ENCODE measurements around the gene PEMT. TPM values are rescaled to one million over a fixed set of nuclear protein-coding genes. Genes with fewer than 3 reads are reported as not detected.
A peak's percentile ranks its signal among the peaks of the same experiment; 100 is the strongest.

PEMT gene
- total RNA-seq, 4 donors from 2014 or later, result 17.7 to 24.8 (median 20.6) TPM

GRCh38 chr17:17626151-17626805 lies 34.8 kb upstream of the PEMT start:
- H3K4me3 ChIP-seq, result no peak overlapping the region
- H3K9me3 ChIP-seq, result no peaks in the 10 kb centered on the region
- H3K36me3 ChIP-seq, result no peaks in the 10 kb centered on the region
- no peak overlapping the region for H3K27ac ChIP-seq (replicated peaks in 1 of 4)
- no peak for DNase-seq (ENCODE audit: extremely low spot score)
- H3K27me3 ChIP-seq, result no peaks in the 10 kb centered on the region
- WGBS, result 68% methylated on average over 12 of the region's 19 CpGs
- no peaks in the 10 kb centered on the region for H3K4me1 ChIP-seq
- intact Hi-C loops (cut with DNase I), result no loop called here
- TF ChIP-seq CTCF (IDR thresholded peaks at IDR 0.05), result no peak

- H3K4me3 ChIP-seq, result no peak overlapping the region
- no peak for TF ChIP-seq CTCF (IDR thresholded peaks at IDR 0.05)
- H3K27ac ChIP-seq (replicated peaks in 1 of 4), result no peak overlapping the region
- no peaks in the 10 kb centered on the region for H3K36me3 ChIP-seq
- intact Hi-C loops (cut with DNase I), result no loop called here
- H3K4me1 ChIP-seq, result no peaks in the 10 kb centered on the region
- DNase-seq (ENCODE audit: extremely low spot score), result no peak
- no peaks in the 10 kb centered on the region for H3K27me3 ChIP-seq
- WGBS, result 79% methylated on average over 8 of the region's 9 CpGs
- no peaks in the 10 kb centered on the region for H3K9me3 ChIP-seq
Measured at GRCh38 chr17:17624741-17625140, 33.2 kb upstream of the PEMT start.

GRCh38 chr17:17623904-17624303 lies 32.4 kb upstream of the PEMT start:
- intact Hi-C loops (cut with DNase I), result no loop called here
- Histone ChIP-seq H3K4me3 (no peak overlapping the region), H3K27ac (replicated peaks in 1 of 4) (no peak overlapping the region), H3K27me3 (no peaks in the 10 kb centered on the region), H3K4me1 (no peaks in the 10 kb centered on the region), H3K36me3 (no peaks in the 10 kb centered on the region), H3K9me3 (no peaks in the 10 kb centered on the region)
- 93% methylated on average over 9 of the region's 9 CpGs for WGBS
- TF ChIP-seq POLR2AphosphoS5 (IDR thresholded peaks at IDR 0.05), result no peak
- TF ChIP-seq POLR2A (IDR thresholded peaks at IDR 0.05; ENCODE audit: low read depth), result no peak
- TF ChIP-seq EP300 (IDR thresholded peaks at IDR 0.05), result no peak
- TF ChIP-seq CTCF (IDR thresholded peaks at IDR 0.05), result no peak
- DNase-seq (ENCODE audit: extremely low spot score), result no peak

- Histone ChIP-seq H3K27me3 (no peaks in the 10 kb centered on the region), H3K36me3 (no peaks in the 10 kb centered on the region), H3K9me3 (no peaks in the 10 kb centered on the region), H3K4me1 (peaks cover 0 to 10% (median 6%) of the 10 kb centered on the region in 4 donors), H3K27ac (replicated peaks in 1 of 4) (no peak overlapping the region), H3K4me3 (no peak overlapping the region)
- TF ChIP-seq POLR2AphosphoS5 (IDR thresholded peaks at IDR 0.05) (no peak), POLR2A (IDR thresholded peaks at IDR 0.05; ENCODE audit: low read depth) (no peak), EP300 (IDR thresholded peaks at IDR 0.05) (no peak), CTCF (IDR thresholded peaks at IDR 0.05) (no peak)
- 75% methylated on average over 6 of the region's 6 CpGs for WGBS
- DNase-seq (ENCODE audit: extremely low spot score), result no peak
- intact Hi-C loops (cut with DNase I), result no loop called here
Measured at GRCh38 chr17:17621254-17621653, 29.7 kb upstream of the PEMT start.

- DNase-seq (ENCODE audit: extremely low spot score), result no peak
- no peak for TF ChIP-seq POLR2A (IDR thresholded peaks at IDR 0.05; ENCODE audit: low read depth)
- TF ChIP-seq CTCF (IDR thresholded peaks at IDR 0.05), result peak; percentile 55 to 80 (median 57)
- Histone ChIP-seq H3K27ac (replicated peaks in 1 of 4) (no peak overlapping the region), H3K9me3 (no peaks in the 10 kb centered on the region), H3K4me1 (peaks cover 0 to 10% (median 10%) of the 10 kb centered on the region in 4 donors), H3K27me3 (no peaks in the 10 kb centered on the region), H3K36me3 (no peaks in the 10 kb centered on the region), H3K4me3 (no peak overlapping the region)
- WGBS, result 3% methylated on average over 3 of the region's 3 CpGs
- intact Hi-C loops (cut with DNase I), result no loop called here
Measured at GRCh38 chr17:17613708-17614114, 22.2 kb upstream of the PEMT start.

All from esophagus muscularis mucosa (tissue), 4 donors.